Right lobe of liver (tissue), 6 donors: Measurements from ENCODE around the gene CHMP3. TPM values are rescaled to one million over a fixed set of nuclear protein-coding genes. Genes with fewer than 3 reads are reported as not detected.

Source experiments
- ATAC-seq, 4 donors: fragments of 200-7000 bp; cut with Tn5 transposase; one replicate each; pipeline ENCODE4 v1.9.1; 2020; ENCODE audit warnings: mild to moderate bottlenecking in 4 of 4, moderate library complexity in 4 of 4
- DNase-seq, 3 donors: peaks; one replicate each; pipeline ENCODE4 v3.0.0-alpha.2; 2020
- H3K27ac ChIP-seq, 3 donors: fragments of 200-600 bp; one replicate each; pipeline ENCODE4 v1.8.0; 2022
- H3K27me3 ChIP-seq, 2 donors: fragments of 200-600 bp; one replicate each; pipeline ENCODE4 v1.8.0; 2022
- H3K36me3 ChIP-seq, 4 donors: fragments of 200-600 bp; sonication (generic) in 1 of 4; one replicate each; pipeline versions ENCODE4 v1.5.1 to v1.8.0; 2017 to 2022; ENCODE audit warnings: control low read depth in 1 of 4
- H3K4me1 ChIP-seq, 4 donors: fragments of 200-600 bp; sonication (generic) in 1 of 4; one replicate each; pipeline versions ENCODE4 v1.5.1 to v1.8.0; 2017 to 2022; ENCODE audit warnings: control low read depth in 1 of 4
- H3K4me3 ChIP-seq, 3 donors: fragments of 200-600 bp; one replicate each; pipeline ENCODE4 v1.8.0; 2022
- H3K9me3 ChIP-seq, 4 donors: fragments of 200-600 bp; sonication (generic) in 1 of 4; one replicate each; pipeline versions ENCODE4 v1.5.1 to v1.8.0; 2017 to 2022; ENCODE audit warnings: control low read depth in 1 of 4
- CTCF ChIP-seq, 4 donors: fragments of 200-600 bp in 3 of 4; fragments of 450-650 bp in 1 of 4; IDR thresholded peaks; one replicate each; pipeline versions ENCODE4 v1.5.1 to v1.8.0; 2016 to 2022; ENCODE audit warnings: antibody characterized with exemption in 4 of 4, mild to moderate bottlenecking in 2 of 4
- POLR2A ChIP-seq: fragments of 450-650 bp; IDR thresholded peaks from one replicate; pipeline ENCODE4 v1.6.1; 2017; ENCODE audit warnings: antibody characterized with exemption, mild to moderate bottlenecking
- WGBS: methylation state at CpG from one replicate; pipeline ENCODE4 v1.1.6; 2018; ENCODE audit warnings: low coverage, low lambda C conversion rate; ENCODE audit not compliant: insufficient coverage; ENCODE audit errors: missing lambda C conversion rate; 5-methylcytosine and 5-hydroxymethylcytosine counted together
- intact Hi-C, 2 donors: fragments of 100-400 bp; cut with DNase I; formaldehyde crosslinking; loops; one replicate each; pipeline versions ENCODE4 v1.11.2 to v1.14.1; 2022
- long read RNA-seq: library from polyadenylated mRNA; unstranded; transcript quantifications from one replicate; pipeline ENCODE4 v2.0.0, GENCODE V29; 2019
- total RNA-seq, 6 experiments: library from RNA; depleted of rRNA in 2 of 6; stranded (reverse); fragments of >200 nt in 2 of 6; fragmentation: NEBNext Ultra II Directional in 3 of 6; extraction: Animal tissue kit (Norgen Biotek cat#: 25700) in 3 of 6; gene quantifications; one replicate each; pipeline versions ENCODE4 v1.1.0 to v1.2.4, GENCODE V29; 2016 to 2023
- donor health status: DM: no; HTN: yes; CAD: no.
- donor health status: DM: no; HTN: no; CAD: no.
- donor health status: DM: no; HTN: no; CAD: no.
- donor health status: DM: no; HTN: yes; CAD: no.
- donor health status: DM: no; HTN: yes; CAD: no.

The CHMP3 gene
- total RNA-seq, result 10 to 100 TPM; 16.2 to 29.3 (median 24.4) TPM
- long read RNA-seq, partial matches to known transcripts, result 0 of 7 reads
- long read RNA-seq, other reads (novel, unspliced or antisense), result 3 of 7 reads

- Histone ChIP-seq H3K36me3 (no peaks in the 10 kb centered on the region), H3K27me3 (no peaks in the 10 kb centered on the region), H3K4me1 (peaks cover 0 to 16% (median 4%) of the 10 kb centered on the region in 4 donors), H3K9me3 (no peaks in the 10 kb centered on the region), H3K4me3 (peak within 1 kb of the TSS; percentile 68 to 80 (median 71)), H3K27ac (peak within 1 kb of the TSS; percentile 99)
- DNase-seq, result peak; percentile 96 to 98 (median 97)
- 1% methylated on average over 10 of the region's 57 CpGs for WGBS
- intact Hi-C loops, result no loop called here
- ATAC-seq, result peak; percentile 95 to 97 (median 96)
- TF ChIP-seq CTCF (IDR thresholded peaks at IDR 0.05), result no peak
- TF ChIP-seq POLR2A, result peak; percentile 84
Observed at GRCh38 chr2:86562922-86563649, at the start of gene CHMP3. CHMP3 (minus strand) TSS chr2:86563443; CDS start chr2:86563348, 95 bp downstream.

GRCh38 chr2:86610871-86611270 lies 47.6 kb upstream of the CHMP3 start:
- no peak overlapping the region for H3K4me3 ChIP-seq
- no peak overlapping the region for H3K27ac ChIP-seq
- peaks cover 0 to 9% (median 3%) of the 10 kb centered on the region in 4 donors for H3K4me1 ChIP-seq
- no peaks in the 10 kb centered on the region for H3K9me3 ChIP-seq
- intact Hi-C loops, result no loop called here
- ATAC-seq, result no peak
- TF ChIP-seq CTCF (IDR thresholded peaks at IDR 0.05) (no peak), POLR2A (no peak)
- WGBS, result 100% methylated on average over 1 of the region's 1 CpG
- no peak for DNase-seq
- no peaks in the 10 kb centered on the region for H3K27me3 ChIP-seq
- peaks cover 0 to 55% (median 8%) of the 10 kb centered on the region in 4 donors for H3K36me3 ChIP-seq

GRCh38 chr2:86608832-86609410 lies 45.7 kb upstream of the CHMP3 start:
- Histone ChIP-seq H3K9me3 (no peaks in the 10 kb centered on the region), H3K27ac (no peak overlapping the region), H3K4me3 (no peak overlapping the region), H3K4me1 (no peaks in the 10 kb centered on the region), H3K27me3 (no peaks in the 10 kb centered on the region), H3K36me3 (peaks cover 0 to 65% (median 19%) of the 10 kb centered on the region in 4 donors)
- intact Hi-C loops, result no loop called here
- WGBS, result 93% methylated on average over 1 of the region's 2 CpGs
- ATAC-seq (no peak), DNase-seq (no peak)
- no peak for TF ChIP-seq CTCF (IDR thresholded peaks at IDR 0.05)
- no peak for TF ChIP-seq POLR2A

GRCh38 chr2:86603905-86604304 lies 40.7 kb upstream of the CHMP3 start:
- intact Hi-C loops, result no loop called here
- Histone ChIP-seq H3K9me3 (no peaks in the 10 kb centered on the region), H3K4me3 (no peak overlapping the region), H3K27me3 (no peaks in the 10 kb centered on the region), H3K27ac (no peak overlapping the region), H3K4me1 (no peaks in the 10 kb centered on the region), H3K36me3 (peaks cover 0 to 38% (median 13%) of the 10 kb centered on the region in 4 donors)
- no peak for DNase-seq
- WGBS, result 69% methylated on average over 4 of the region's 4 CpGs
- peak in 2 of 4 donors; percentile 20 to 35 for ATAC-seq
- no peak for TF ChIP-seq CTCF (IDR thresholded peaks at IDR 0.05)
